SW480 (cell line): ENCODE measurements around the gene SMYD3.
A peak's percentile ranks its signal among the peaks of the same experiment; 100 is the strongest.

Source experiments
- DNase-seq: peaks from one replicate; pipeline ENCODE4 v3.0.0-alpha.2; 2016; ENCODE audit warnings: low spot score

Gene SMYD3

GRCh38 chr1:245901565-245901964, 605.5 kb downstream of the SMYD3 start:
- no peak for DNase-seq

GRCh38 chr1:245901037-245901436, 606.0 kb downstream of the SMYD3 start:
- DNase-seq = no peak

- DNase-seq = no peak
These were observed 608.5 kb downstream of the SMYD3 start for GRCh38 chr1:245898581-245898980.

- no peak for DNase-seq
These were observed 610.8 kb downstream of the SMYD3 start for GRCh38 chr1:245896258-245896657.

GRCh38 chr1:245895455-245895959, 611.6 kb downstream of the SMYD3 start:
- DNase-seq = no peak

GRCh38 chr1:245894843-245895242, 612.2 kb downstream of the SMYD3 start:
- peak; percentile 89 for DNase-seq

GRCh38 chr1:245893025-245893424, 614.1 kb downstream of the SMYD3 start:
- no peak for DNase-seq

GRCh38 chr1:245888809-245889208, 618.3 kb downstream of the SMYD3 start:
- DNase-seq = peak; percentile 41

GRCh38 chr1:245887829-245888228, 619.2 kb downstream of the SMYD3 start:
- no peak for DNase-seq

GRCh38 chr1:245881767-245882391, 625.2 kb downstream of the SMYD3 start:
- DNase-seq = no peak

- DNase-seq = no peak
These were observed 626.2 kb downstream of the SMYD3 start for GRCh38 chr1:245880754-245881403.

- no peak for DNase-seq
These were observed 628.0 kb downstream of the SMYD3 start for GRCh38 chr1:245879091-245879490.

- no peak for DNase-seq
These were observed 628.5 kb downstream of the SMYD3 start for GRCh38 chr1:245878585-245878984.

- no peak for DNase-seq
These were observed 629.1 kb downstream of the SMYD3 start for GRCh38 chr1:245877976-245878375.

- no peak for DNase-seq
These were observed 630.5 kb downstream of the SMYD3 start for GRCh38 chr1:245876586-245876985.

GRCh38 chr1:245875581-245876261, 631.4 kb downstream of the SMYD3 start:
- no peak for DNase-seq

- no peak for DNase-seq
These were observed 632.0 kb downstream of the SMYD3 start for GRCh38 chr1:245874942-245875580.

GRCh38 chr1:245873883-245874671, 633.0 kb downstream of the SMYD3 start:
- no peak for DNase-seq

- DNase-seq = no peak
These were observed 634.0 kb downstream of the SMYD3 start for GRCh38 chr1:245873068-245873467.

GRCh38 chr1:245872475-245872874, 634.6 kb downstream of the SMYD3 start:
- no peak for DNase-seq

- DNase-seq = peak; percentile 72
These were observed 635.2 kb downstream of the SMYD3 start for GRCh38 chr1:245871915-245872314.

GRCh38 chr1:245871191-245871590, 635.9 kb downstream of the SMYD3 start:
- DNase-seq = no peak
